ENCODE results near the gene ZSCAN5A. TPM values are rescaled to one million over a fixed set of nuclear protein-coding genes. Genes with fewer than 3 reads are reported as not detected.

ZSCAN5A gene
- total RNA-seq, 1 experiment from 2014 or later, result 13.8 TPM

DNA sequence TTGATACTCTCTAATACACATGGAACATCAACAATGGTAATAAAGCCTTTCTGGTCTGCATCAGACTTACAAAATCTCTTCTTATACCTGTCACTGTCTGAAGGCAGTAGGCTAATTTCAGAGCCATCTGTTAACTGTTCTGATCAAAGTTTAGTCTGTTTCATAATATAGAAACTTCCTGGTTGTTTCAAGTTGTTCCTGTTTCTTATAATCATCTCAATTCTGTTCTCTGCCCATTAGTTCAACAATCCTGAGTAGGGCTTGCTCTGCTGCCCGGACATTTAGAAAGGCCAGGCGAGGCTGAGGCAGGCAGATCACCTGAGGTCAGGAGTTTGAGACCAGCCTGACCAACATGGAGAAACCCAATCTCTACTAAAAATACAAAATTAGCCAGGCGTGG lies 5.4 kb upstream of the ZSCAN5A start:
- Histone ChIP-seq H3K4me3 (ENCODE audit: low read depth in 2 of 2, low read length in 2 of 2) (no peak overlapping the region), H3K9me3 (ENCODE audit: control insufficient read depth, insufficient read depth, low read depth, low read length) (no peaks in the 10 kb centered on the region), H3K27ac (ENCODE audit: low read length) (no peak overlapping the region), H3K4me1 (ENCODE audit: control insufficient read depth, insufficient read depth, low read length) (peaks cover 7% of the 10 kb centered on the region; the same call in 1 of the 2 replicates), H3K36me3 (ENCODE audit: control insufficient read depth, insufficient read depth, low read length) (no peaks in the 10 kb centered on the region), H3K27me3 (ENCODE audit: control insufficient read depth, insufficient read depth, low read length) (no peaks in the 10 kb centered on the region)
- CTCF ChIA-PET, result no interaction called here
- intact Hi-C loops (cut with micrococcal nuclease; ENCODE audit: unreplicated experiment), result no loop called here
- BruUV-seq (replicated peaks), result no TSS peak
- DNase-seq (ENCODE audit: low read depth, low spot score) (no peak), ATAC-seq (no peak)
- TF ChIP-seq SIN3A (IDR thresholded peaks at IDR 0.05; ENCODE audit: borderline replicate concordance, insufficient read depth, low read depth, low read length) (no peak), POLR2AphosphoS5 (IDR thresholded peaks at IDR 0.05; ENCODE audit: low read depth, low read length) (no peak), TCF7L2 (IDR thresholded peaks at IDR 0.05; ENCODE audit: low read depth, low read length) (no peak)
- TF ChIP-seq, protein P1, sequence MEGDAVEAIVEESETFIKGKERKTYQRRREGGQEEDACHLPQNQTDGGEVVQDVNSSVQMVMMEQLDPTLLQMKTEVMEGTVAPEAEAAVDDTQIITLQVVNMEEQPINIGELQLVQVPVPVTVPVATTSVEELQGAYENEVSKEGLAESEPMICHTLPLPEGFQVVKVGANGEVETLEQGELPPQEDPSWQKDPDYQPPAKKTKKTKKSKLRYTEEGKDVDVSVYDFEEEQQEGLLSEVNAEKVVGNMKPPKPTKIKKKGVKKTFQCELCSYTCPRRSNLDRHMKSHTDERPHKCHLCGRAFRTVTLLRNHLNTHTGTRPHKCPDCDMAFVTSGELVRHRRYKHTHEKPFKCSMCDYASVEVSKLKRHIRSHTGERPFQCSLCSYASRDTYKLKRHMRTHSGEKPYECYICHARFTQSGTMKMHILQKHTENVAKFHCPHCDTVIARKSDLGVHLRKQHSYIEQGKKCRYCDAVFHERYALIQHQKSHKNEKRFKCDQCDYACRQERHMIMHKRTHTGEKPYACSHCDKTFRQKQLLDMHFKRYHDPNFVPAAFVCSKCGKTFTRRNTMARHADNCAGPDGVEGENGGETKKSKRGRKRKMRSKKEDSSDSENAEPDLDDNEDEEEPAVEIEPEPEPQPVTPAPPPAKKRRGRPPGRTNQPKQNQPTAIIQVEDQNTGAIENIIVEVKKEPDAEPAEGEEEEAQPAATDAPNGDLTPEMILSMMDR (IDR thresholded peaks at IDR 0.05), result no peak
- TF ChIP-seq, protein P2, sequence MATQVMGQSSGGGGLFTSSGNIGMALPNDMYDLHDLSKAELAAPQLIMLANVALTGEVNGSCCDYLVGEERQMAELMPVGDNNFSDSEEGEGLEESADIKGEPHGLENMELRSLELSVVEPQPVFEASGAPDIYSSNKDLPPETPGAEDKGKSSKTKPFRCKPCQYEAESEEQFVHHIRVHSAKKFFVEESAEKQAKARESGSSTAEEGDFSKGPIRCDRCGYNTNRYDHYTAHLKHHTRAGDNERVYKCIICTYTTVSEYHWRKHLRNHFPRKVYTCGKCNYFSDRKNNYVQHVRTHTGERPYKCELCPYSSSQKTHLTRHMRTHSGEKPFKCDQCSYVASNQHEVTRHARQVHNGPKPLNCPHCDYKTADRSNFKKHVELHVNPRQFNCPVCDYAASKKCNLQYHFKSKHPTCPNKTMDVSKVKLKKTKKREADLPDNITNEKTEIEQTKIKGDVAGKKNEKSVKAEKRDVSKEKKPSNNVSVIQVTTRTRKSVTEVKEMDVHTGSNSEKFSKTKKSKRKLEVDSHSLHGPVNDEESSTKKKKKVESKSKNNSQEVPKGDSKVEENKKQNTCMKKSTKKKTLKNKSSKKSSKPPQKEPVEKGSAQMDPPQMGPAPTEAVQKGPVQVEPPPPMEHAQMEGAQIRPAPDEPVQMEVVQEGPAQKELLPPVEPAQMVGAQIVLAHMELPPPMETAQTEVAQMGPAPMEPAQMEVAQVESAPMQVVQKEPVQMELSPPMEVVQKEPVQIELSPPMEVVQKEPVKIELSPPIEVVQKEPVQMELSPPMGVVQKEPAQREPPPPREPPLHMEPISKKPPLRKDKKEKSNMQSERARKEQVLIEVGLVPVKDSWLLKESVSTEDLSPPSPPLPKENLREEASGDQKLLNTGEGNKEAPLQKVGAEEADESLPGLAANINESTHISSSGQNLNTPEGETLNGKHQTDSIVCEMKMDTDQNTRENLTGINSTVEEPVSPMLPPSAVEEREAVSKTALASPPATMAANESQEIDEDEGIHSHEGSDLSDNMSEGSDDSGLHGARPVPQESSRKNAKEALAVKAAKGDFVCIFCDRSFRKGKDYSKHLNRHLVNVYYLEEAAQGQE (IDR thresholded peaks at IDR 0.05; ENCODE audit: insufficient read depth in 1 of 2, low read depth in 2 of 2, low read length in 1 of 2), result no peak
- POLR2A ChIA-PET, result no interaction called here
- in situ Hi-C loops (cut with HindIII; ENCODE audit: low pct_unique_long_range_greater_than_20kb, low sequenced_read_pairs), result no loop called here

DNA sequence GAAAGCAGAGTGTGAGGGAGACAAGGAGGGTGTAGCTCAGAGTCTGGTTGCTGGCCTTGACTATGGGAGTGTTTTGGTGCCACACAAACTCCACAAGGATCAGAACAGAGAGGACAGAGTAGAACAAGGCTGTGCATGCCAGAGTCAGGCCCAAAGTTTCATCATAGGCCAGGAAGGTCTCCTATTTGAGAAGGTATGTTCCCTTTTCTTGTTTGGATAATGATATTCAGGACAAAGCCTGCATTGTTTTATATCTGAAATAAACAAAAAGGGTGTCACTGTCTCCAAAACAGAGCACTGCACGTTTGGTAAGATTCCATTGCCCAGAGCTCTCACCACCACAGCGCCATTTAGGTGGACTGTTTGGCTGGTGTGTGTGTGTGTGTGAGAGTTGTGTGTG lies 3.1 kb upstream of the ZSCAN5A start:
- CTCF ChIA-PET, result interaction anchor here (0.6 kb wide), 1 partner anchor 26 kb away, joined by 3 read pairs; no protein-coding TSS in a partner anchor
- in situ Hi-C loops (cut with HindIII; ENCODE audit: low pct_unique_long_range_greater_than_20kb, low sequenced_read_pairs), result no loop called here

More for the DNA sequence above, 3.1 kb upstream of the ZSCAN5A start:
- DNase-seq (ENCODE audit: low read depth, low spot score), result no peak
- H3K27me3 ChIP-seq (ENCODE audit: control insufficient read depth, insufficient read depth, low read length), result no peaks in the 10 kb centered on the region
- TF ChIP-seq POLR2AphosphoS5 (IDR thresholded peaks at IDR 0.05; ENCODE audit: low read depth, low read length), result no peak
- TF ChIP-seq, protein P1 (IDR thresholded peaks at IDR 0.05), result no peak
- TF ChIP-seq TCF7L2 (IDR thresholded peaks at IDR 0.05; ENCODE audit: low read depth, low read length), result no peak
- TF ChIP-seq, protein P2 (IDR thresholded peaks at IDR 0.05; ENCODE audit: insufficient read depth in 1 of 2, low read depth in 2 of 2, low read length in 1 of 2), result no peak
- peaks cover 11% of the 10 kb centered on the region; the same call in 1 of the 2 replicates for H3K4me1 ChIP-seq (ENCODE audit: control insufficient read depth, insufficient read depth, low read length)
- H3K36me3 ChIP-seq (ENCODE audit: control insufficient read depth, insufficient read depth, low read length), result no peaks in the 10 kb centered on the region
- no peak overlapping the region for H3K27ac ChIP-seq (ENCODE audit: low read length)
- BruUV-seq (replicated peaks), result no TSS peak
- POLR2A ChIA-PET, result no interaction called here
- H3K4me3 ChIP-seq (ENCODE audit: low read depth in 2 of 2, low read length in 2 of 2), result no peak overlapping the region
- H3K9me3 ChIP-seq (ENCODE audit: control insufficient read depth, insufficient read depth, low read depth, low read length), result no peaks in the 10 kb centered on the region
- intact Hi-C loops (cut with micrococcal nuclease; ENCODE audit: unreplicated experiment), result no loop called here
- no peak for ATAC-seq
